Measurements from ENCODE around the gene SERINC5. TPM values are rescaled to one million over a fixed set of nuclear protein-coding genes. Genes with fewer than 3 reads are reported as not detected.
"Not testable (repeated sequence)": the region's sequence is repeated elsewhere in the genome, so short reads cannot be mapped to it uniquely, and the experiment has no call there.

SERINC5 gene
- total RNA-seq, 1 donor from 2014 or later = 14.8 TPM

DNA sequence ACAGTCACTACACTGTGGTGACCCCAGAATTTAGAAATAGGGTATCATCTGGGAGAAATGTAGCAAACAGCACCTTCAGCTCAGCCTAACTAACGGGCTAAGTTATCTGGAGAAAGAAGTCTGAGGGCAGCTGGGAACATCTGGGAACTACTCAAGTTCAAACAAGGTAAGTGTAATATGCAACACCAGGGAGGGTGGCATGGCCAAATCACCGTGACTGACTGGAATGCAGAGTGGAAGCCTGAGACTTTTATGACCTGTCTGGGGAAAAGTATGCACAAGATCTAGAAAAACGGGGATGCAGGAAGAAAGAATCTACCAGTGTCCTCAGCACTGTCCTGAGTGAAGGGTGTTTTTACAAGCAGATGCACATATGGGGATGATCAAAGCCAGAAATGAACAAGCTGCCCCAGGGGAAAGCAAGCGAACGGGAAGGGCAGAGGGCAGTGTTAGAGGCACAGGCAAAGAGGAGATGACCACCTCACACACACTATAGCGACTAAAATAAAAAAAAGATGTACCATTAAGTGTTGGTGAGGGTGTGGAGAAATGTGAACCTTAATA is 59.9 kb downstream of the SERINC5 start:
- DNase-seq = no peak

DNA sequence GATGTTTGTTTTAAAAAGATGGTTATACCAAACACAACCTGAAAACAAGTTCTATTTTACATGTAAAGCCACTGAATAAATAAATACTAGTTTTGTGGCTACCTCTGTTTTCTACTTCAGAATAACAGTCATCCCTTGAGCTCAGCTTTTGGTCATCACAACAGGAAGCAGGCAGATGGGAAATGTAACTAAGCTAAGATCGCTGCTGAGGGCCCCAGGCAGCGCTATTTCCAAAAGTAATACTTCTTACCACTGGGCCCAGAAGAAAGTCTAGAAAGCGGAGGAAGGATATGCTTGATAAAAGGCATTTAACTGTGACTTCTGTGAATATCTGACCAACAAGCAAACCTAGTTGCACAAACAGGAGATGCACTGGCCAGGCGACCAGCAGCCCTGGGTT is 61.4 kb downstream of the SERINC5 start:
- DNase-seq = peak; percentile 10

DNA sequence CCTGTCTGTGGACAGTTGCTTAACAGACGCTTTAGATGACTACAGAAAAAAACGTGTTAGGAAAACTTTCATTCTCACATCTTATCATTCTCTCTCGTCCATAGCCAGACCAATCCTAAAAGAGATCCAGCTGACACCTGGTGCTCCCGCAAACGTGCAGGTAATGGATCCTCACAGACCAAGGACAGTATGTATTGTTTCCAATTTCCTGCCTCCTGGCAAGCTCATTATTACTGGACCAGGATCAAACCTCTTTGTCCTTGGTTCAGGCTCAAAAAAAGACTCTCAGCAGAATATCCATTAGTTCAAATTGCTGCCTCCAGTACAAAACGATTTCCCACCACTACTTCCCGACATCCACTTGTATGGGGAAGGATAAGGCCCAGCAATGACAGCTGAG is 62.4 kb downstream of the SERINC5 start:
- no peak for DNase-seq

DNA sequence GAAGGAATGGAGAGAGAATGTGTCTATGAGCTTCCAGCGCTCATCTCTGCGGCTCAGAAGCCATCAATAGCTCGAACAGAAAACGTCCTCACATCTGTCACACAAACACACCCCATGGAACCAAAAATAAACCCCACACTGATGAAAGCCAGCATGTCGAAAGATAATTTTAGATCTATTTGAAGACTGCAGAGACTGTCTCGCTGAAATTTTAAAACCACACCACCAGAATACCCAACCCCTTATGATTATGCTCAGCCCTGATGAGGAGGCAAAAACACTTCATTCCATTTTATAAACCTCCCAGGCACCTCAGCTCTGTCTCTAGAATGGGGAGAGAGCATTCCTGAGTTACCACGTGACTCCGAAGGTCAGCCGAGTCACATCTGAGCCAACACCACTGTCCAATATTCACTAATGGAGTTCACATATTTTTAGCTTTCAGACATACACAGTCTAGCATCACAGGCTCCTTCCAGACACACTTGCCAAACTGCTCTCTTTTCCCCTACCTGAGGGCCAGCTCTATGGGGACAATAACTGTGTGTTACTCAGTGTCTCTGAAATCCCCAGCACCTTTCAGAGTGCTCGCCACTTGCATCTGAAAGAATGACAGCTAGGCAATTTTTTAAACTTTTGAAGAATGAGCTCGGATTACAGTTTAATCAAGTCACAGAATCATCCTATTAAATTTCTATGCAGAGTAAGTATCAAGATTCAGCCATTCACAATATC is 63.2 kb downstream of the SERINC5 start:
- DNase-seq = no peak

DNA sequence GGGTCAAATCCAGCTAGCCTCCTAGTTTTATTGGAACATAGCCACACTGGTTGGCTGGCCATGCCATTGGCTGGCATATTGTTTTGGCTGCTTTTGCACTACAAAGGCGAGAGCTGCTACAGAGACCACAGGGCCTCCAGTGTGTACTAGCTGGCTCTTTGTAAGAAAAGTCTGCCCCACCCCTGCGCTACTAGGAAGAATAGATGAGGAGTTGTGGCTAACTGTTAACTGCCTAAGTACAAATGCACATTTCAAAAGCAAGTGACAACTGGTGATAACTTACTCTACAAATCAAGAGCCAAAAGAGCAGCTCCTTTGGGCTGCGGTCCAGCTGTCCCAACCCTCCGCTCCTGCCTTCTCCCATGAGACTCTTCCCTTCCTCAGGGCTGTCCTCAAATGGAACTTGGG is 63.9 kb downstream of the SERINC5 start:
- DNase-seq = no peak

DNA sequence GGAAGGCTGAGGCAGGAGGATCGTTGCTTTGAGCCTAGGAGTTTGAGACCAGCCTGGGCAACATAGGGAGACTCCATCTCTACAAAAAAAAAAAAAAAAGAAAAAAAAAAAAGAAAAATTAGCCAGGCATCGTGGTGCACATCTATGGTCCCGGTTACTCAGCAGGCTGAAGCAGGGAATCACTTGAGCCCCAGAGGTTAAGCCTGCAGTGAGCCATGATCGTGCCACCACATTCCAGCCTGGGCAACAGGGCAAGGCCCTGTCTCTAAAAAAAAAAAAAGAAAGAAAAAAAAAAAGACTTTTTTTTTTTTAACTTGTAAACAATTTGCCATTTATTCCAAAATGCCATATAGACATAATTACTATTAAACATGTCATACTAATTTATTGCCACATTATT is 64.5 kb downstream of the SERINC5 start:
- no peak for DNase-seq

DNA sequence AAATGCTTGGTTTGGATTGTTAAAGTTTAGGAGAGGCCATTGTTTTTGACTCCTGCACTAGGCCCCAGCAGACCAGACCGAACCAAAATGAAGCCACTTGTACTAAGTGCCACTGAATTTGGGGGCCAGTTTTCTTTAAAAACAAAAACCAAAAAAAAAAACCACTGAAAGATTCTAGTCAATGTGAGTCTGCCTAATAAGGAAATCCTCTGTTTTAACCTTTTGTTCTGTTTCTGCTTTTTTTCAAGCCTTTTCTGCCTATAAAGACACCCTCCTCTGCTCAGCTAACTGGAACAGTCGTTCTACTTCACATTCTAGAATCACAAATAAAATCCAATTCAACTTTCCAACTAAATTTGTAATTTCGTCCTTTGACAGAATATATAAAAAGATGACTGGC is 64.9 kb downstream of the SERINC5 start:
- DNase-seq = no peak

DNA sequence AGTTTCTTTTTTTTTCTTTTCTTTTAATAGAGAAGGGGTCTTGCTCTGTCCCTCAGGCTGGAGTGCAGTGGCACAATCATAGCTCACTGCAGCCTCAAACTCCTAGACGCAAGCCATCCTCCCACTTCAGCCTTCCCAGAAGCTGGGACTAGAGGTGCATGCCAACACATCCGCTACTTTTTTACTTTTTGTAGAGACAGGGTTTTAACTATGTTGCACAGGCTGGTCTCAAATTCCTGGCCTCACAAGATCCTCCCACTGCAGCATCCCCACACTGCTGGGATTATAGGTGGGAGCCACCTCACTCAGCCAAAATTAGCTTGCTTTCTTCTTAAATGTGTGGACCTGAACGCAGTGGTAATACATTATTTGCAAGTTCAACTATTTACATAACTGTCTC is 66.1 kb downstream of the SERINC5 start:
- DNase-seq = no peak

DNA sequence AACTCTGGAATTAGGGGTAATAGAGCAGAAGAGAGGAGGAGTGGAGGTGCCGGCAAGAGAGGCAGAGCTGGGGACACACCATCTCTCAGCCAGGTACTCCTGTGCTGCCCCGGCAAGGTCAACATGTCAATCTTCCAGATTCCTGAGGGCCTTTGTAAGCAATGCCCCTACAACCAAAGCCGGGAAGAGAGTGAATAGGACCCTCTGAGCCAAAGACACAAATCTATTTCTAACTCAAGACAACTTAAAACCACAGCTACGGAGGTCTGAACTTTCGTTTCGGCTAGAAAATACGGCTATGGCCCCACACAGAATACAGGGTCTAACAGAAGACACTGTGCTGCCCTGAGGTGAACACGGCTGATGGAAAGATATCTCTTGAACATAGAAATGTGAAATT is 66.6 kb downstream of the SERINC5 start:
- no peak for DNase-seq

DNA sequence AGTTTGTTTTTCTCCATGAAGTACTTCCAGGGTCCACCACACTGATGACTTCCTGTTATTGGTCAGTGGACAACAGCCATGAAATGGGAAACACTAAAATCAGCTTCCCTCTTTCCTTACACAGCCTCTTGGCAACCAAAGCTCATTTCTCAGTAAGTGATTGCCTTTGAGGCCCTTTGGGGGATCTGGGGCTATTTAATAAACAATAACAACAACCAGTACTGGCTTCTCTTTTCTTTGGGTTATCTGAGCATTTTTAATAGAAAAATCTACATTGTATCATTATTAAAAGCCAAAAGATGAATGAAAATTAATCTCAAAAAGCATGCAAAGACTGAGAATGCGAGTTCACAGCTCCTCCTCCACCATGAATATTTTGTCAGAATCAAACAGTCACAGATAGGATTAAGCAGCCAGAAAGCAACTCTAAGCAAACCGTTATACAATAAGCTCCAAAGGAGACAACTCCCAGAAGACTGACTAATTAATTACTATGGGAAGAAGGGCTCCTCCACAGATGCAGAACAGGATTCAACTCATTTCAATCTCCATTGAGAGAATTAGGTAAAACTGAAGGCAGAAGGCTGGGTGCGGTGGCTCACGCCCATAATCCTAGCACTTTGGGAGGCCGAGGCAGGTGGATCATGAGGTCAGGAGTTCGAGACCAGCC is 68.3 kb downstream of the SERINC5 start:
- peak; percentile 11 for DNase-seq

DNA sequence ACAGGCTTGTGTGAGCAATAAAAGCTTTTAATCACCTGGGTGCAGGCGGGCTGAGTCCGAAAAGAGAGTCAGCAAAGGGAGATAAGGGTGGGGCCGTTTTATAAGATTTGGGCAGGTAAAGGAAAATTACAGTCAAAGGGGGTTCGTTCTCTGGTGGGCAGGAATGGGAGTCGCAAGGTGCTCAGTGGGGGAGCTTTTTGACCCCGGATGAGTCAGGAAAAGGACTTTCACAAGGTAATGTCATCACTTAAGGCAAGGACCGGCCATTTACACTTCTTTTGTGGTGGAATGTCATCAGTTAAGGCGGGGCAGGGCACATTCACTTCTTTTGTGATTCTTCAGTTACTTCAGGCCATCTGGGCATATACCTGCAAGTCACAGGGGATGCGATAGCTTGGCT is 70.3 kb downstream of the SERINC5 start:
- DNase-seq = not testable (repeated sequence)

DNA sequence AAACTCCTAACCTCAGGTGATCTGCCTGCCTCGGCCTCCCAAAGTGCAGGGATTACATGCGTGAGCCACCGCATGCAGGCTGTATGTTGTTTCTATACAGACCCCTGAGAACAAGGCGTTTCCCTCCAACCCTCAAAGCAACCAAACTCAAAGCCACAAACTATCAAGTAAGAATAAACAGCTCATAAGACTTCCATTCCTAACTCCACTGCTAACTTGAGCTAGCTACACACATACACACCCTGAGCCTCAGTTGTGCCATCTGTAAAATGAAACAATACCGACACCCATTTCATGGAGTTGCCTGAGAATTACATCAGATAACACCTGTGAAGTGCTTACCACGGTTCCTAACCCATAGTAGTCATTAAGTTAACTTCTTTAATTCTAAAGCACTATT is 70.8 kb downstream of the SERINC5 start:
- no peak for DNase-seq

DNA sequence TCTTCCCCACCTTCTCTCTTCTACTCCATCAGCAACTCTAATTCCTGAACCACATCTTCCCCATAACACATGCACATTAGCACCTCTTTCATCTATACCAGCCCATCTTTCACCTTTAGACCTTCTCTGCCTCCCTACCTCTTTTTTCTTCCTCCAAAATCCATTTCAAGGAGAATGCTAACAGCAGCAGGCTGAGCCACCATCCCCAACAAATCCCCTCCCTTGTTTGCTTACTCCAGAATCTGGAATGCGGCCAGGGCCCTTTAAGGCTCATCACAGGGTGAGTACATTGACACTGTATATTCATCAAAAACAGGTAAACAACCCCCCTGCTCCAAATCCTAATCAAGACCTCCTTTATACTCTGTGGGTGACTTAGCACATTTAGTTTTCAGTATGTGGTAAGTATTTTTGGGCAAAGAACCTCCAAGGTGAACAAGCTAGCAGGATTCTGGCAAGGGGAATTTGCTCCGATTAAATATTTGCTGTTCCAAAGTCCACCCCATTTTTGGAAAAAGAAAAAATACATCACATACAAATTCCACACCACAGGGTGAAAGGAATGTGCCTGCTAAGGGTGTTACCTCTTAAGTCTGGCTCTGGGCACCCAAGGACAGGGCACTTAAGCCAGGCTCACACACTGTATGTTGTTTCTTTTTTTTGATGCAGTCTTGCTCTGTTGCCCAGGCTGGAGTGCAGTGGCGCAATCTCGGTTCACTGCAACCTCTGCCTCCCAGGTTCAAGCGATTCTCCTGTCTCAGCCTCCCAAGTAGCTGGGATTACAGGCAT is 71.4 kb downstream of the SERINC5 start:
- no peak for DNase-seq

DNA sequence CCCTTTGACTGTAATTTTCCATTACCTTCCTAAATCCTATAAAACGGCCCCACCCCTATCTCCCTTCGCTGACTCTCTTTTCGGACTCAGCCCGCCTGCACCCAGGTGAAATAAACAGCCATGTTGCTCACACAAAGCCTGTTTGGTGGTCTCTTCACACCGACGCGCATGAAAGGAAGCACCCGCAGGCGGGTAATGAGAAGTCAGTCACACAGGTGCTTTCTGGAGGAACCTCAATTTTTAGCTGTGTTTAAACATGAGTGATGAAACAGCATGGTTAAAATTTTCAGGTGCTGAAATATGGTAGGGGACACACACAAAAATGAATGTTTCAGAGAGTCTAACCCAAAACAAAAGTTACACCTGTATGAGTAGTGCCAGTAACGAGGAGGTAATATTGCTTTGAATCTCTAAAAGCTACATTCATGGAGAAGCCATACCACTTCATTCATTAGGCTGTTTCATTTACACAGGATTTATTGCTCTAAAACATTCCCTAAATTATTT is 72.1 kb downstream of the SERINC5 start:
- not testable (repeated sequence) for DNase-seq

DNA sequence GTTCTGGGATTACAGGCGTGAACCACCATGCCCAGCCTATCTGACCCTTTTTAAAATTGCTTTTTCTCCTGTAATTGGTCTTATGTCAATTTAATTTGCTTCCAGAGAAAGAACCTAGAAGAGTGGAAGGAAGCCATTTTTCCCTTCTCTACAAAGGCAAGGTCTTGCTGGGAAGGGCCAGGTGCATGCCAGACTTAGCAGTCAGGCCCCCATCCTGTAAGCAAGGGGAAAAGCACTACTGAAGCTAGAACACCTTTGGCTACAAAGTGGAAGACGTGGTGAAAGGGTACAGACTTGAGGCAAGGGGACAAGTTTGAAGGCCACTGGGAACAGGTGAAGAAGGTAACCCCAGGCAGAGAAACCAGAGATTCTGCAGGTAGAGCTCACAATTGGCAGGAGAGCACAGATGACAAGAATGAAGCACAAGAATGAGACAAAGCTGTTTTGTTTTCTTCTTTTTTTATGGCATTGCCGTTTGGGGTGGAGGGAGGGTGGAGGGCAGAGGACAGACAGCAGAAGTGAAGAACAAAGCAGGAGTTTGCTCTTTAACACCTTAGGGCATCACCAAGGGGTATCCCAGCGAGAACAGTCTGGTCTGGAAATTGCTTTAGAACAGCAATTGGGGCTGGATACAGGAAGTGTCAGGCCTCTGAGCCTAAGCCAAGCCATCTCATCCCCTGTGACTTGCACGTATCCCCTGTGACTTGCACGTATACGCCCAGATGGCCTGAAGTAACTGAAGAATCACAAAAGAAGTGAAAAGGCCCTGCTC is 72.9 kb downstream of the SERINC5 start:
- DNase-seq = no peak

DNA sequence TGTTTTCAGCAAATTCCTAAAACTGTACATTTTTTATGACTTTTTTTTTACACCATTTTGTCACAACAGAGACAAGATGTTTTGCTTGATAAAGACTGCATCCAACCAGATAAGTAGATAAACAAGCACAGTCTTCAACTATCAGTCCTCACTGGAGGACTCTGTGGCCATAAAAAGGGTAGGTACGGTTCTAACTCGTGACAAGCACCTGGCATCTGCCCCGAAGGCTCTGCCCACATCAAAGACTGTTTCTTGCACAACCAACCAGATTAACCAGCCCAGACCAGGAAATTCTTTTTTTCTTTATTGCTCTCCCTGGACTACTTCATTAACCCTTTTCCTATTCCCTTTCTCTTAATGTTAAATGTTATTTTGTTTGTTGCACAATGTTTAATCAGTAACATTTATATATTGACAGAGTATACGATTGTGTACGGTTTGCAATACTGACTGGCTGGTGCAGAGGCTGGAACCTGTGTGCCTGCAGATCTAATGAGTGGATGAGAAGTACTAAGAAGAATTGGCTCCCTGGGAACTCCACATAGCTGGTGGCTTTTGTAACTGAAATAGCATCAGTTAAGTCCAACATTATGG is 74.1 kb downstream of the SERINC5 start:
- no peak for DNase-seq

DNA sequence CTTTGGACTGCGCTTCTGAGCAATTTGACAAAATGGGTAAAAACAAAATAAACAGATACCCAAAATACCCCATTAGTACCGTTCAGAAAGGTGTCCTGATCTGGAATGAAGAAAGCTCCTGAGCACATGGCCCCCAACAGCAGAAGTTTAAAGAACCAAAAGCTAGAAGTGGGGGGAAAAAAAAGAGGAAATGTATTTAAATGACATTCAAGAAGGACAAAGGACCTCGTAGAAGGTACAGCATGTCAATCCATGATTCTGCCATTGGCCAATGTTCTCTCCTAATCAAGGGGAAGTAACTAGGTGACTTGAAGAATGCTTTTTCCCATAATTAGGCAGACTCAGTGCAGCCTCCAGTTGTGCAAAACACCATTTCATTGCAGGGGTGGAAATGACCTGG is 78.6 kb downstream of the SERINC5 start:
- no peak for DNase-seq

DNA sequence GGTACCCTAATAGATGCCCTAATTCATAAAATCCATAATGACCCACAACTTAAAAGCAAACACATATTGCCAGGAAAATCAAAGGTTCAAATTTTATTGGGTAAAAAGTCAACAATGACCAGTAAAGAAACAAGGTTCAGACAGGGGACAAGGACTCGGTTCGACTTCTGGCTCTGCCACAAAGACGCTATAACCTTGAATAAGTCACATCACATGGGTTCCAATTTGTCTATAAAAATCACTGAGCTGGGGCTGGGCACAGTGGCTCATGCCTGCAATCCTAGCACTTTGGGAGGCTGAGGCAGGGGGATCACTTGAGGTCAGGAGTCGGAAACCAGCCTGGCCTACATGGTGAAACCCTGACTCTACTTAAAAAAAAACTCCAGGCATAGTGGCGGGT is 80.5 kb downstream of the SERINC5 start:
- DNase-seq = no peak

DNA sequence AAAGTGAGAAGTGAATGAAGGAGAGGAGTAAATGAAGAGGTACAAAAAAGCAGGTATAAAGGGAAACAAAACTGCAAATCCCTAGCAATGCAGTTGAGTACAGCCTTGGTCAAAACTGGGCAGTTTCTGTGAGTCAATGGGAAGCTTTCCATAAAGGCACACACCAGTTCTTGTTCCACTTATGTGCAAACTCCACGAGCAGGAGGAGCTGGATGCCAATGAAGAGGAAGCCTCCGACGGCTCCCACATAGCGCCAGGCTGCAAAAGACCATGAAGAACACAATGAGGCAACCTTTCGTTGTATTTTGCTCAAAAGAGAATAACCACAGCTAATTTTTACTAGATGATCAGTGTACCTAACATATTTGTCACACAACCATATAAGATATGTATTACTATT is 81.1 kb downstream of the SERINC5 start:
- DNase-seq = no peak

DNA sequence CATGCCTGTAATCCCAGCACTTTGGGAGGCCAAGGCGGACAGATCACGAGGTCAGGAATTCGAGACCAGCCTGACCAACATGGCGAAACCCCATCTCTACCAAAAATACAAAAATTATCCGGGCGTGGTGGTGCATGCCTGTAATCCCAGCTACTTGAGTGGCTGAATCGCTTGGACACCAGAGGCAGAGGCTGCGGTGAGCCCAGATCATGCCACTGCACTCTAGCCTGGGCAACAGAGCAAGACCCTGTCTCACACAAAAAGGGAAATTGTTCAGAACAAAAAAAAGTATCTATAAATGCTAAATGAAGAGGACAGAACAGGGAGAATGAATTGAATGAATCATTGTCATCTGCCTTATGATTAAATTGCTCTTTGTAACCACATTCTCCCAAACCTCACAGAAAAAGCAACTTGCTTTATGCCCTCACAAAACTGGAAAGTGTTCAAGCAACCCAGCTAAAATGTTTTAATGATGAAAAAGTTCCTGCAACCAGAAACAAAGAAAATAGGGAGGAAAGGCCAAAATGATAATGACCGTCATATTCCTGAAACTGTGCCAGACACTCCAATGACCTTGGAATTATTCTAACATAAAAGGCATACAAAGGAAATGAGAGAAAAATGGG is 83.7 kb downstream of the SERINC5 start:
- peak; percentile 12 for DNase-seq

DNA sequence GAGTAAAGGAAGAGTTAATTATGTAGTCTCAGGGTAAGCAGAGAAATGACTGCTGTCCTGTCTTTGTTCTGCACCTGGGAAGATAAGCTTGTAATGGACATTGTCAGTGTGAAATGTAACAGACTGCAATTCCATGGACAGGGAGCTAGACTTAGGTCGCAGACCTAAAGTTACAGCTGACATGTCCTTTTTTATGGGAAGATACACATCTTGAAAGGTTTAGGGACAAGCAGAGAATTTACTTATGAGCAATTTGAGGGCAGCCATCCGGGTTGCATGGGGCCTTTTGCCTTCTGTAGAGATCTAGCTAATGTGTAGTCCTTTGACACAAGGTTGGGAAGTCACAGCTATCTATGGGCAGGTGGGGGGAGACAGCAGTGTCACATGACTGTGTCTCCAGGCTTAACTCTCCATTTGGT is 85.7 kb downstream of the SERINC5 start:
- no peak for DNase-seq
